Tibial nerve (tissue), 3 donors: ENCODE data around the gene SUV39H2.

Experiments
- EP300 ChIP-seq, 2 donors: sonication (generic); formaldehyde crosslinking; IDR thresholded peaks; one replicate each; pipeline ENCODE4 v1.6.1; 2017; ENCODE audit warnings: antibody characterized with exemption in 2 of 2, mild to moderate bottlenecking in 1 of 2
- POLR2A ChIP-seq, 2 donors: fragments of 450-650 bp; IDR thresholded peaks; one replicate each; pipeline ENCODE4 v1.6.1; 2017; ENCODE audit warnings: antibody characterized with exemption in 2 of 2, mild to moderate bottlenecking in 2 of 2, moderate library complexity in 2 of 2

- TF ChIP-seq EP300 (IDR thresholded peaks at IDR 0.05) (no peak), POLR2A (IDR thresholded peaks at IDR 0.05) (no peak)
These were observed 39.2 kb downstream of the SUV39H2 start for GRCh38 chr10:14917827-14918226.
